SW480 (cell line): Measurements from ENCODE around the gene ZFYVE28.

Source experiments
- DNase-seq: peaks from one replicate; pipeline ENCODE4 v3.0.0-alpha.2; 2016; ENCODE audit warnings: low spot score

Gene ZFYVE28

DNA sequence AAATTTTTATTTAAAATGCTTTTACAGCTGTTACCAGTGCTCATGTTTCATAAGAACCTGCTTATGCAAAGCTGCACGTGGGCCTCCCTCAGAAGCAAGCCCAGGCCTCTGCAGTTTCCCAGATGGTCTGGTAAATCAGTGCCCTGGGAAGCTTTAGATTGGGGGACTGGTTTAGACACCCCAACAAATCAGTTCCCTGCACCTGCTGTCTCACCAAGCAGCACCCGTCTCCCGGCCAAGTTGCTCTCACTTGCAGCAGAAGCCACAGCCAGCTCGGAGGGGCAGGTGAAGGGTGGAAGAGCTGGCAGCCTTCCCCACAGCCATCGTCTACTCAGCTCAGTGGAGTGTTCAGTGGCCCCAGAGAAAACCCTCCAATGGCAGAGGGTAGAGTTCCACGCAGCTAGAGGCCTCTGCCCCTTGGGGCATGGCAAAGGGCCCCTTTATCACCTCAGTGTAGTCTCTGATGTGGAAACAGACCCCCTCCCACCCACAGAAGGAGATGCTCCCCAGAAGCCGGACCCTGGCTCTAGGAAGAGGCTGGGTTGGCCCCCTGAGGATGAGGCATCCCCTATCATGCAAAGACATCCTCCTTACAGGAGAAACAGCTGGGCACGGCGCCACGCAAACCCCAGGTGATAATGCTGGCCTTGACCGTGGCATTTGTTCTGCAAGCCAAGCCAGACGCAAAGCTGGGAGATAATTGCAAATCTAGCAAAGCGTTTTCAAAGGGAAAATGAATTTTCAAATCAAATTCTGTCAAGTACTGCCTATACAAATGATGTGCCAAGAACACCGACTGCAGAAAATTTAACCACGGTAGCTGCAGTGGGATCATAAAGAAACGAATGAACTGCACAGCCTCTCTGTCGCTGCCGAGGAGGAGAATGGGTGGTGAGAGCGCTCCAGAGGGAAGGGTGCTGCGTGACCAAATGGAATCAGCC lies 51.9 kb downstream of the ZFYVE28 start:
- no peak for DNase-seq

DNA sequence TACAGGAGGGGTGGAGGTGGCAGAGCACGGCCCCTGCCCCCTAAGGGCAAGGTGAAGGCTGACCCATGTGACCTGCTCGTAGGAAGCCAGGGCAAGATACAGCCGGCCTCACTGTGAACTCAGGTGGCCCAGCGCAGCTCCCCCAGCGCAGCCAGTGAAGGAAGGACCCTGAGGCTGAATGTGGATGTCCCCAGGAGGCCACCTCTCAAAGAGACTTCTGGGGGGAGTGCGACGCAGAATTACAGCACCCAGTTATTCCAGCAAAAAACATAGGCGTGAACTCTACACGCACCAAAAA lies 52.6 kb downstream of the ZFYVE28 start:
- DNase-seq, result no peak

DNA sequence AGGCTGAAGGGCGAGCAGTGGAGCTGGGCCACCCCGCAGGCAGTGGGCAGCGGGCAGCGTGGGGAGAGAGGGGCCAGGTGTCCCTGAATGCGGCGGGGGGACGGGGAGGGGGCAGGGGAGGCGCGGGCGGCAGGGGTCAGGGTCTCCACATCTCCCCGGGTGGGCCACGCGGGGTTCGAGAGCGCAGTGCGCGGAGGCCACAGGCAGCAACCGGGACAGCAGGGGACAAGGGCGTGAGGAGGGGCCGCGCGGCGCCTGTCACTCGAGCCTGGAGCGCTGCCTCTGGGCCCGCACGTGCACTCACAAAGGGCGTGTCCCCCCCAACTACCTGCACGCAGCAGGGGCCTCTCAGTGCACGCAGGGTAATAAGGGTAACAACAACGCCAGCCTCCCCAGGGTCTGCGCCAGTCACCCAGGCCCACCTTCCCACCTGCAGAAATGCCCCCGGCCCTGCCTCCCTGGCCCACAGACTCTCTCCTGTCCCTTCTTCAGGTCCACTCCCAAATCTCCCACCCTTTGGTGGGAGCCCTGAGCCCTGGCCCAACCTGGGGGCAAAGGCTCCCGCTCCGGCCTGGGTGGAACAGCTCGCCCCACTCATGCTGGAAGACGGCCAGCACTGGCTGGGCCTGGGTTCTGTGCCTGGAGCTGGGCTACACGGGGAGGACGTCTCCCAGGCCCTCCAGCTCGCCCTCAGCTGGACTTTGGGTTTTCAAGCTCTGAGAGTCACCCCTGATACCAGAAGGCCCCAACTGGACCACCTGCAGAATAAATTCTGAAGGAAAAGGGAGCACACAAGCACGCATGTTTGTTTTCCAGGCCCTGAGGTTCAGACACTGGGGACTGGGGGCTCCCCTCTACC lies 53.2 kb downstream of the ZFYVE28 start:
- no peak for DNase-seq

DNA sequence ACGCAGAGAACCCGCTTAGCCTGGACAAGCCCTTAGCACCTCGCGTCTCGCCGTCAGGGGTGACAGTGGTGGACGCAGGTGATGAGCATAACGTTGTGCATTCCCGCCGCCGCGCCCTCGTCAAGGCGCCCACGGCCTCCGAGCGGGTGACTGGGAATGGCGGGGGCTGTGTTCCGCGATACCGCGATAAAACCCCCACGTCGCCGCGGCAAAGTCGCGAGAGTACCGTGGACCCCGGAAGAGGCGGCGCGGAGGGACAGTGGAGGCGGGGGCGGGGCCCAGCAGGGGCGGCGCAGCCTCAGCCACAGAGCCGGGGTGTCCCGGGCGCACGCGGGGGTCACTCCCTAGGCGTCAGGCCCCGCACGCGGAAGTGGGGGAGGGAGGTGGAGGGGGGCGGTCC lies 53.8 kb downstream of the ZFYVE28 start:
- no peak for DNase-seq

DNA sequence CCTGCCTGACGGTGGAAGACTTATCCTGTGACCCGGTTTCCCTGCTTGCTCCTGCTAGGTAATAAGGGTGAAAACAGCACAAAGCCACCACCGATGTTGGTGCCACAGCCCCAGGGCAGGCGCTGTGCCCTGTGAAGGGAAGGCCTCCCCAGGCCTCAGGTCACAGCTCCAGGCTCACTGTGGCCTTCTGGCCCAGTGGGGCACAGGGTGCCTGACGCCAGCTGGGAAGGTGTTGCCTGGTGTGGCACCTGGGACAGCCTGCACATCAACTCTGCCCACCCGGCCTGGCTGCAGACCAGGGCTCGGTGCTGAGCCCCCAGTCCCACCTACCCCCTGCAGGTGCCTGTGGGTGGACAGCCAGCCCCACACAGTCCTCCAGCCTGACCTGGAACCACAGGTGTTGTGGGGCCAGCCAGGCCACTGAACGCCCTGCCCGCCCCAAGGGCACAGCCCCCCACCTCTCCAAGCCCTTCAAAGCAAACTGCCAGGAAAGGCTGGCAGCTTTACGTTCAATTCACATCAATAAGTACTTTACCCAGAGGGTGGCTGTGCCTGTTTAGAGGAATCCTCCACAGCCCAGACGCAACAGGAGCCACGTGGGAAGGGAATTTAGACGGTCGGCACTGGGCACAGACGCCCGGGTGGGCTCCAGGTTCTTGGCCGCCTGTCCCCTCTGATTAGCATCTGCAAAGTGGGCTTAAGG lies 54.3 kb downstream of the ZFYVE28 start:
- DNase-seq, result no peak

DNA sequence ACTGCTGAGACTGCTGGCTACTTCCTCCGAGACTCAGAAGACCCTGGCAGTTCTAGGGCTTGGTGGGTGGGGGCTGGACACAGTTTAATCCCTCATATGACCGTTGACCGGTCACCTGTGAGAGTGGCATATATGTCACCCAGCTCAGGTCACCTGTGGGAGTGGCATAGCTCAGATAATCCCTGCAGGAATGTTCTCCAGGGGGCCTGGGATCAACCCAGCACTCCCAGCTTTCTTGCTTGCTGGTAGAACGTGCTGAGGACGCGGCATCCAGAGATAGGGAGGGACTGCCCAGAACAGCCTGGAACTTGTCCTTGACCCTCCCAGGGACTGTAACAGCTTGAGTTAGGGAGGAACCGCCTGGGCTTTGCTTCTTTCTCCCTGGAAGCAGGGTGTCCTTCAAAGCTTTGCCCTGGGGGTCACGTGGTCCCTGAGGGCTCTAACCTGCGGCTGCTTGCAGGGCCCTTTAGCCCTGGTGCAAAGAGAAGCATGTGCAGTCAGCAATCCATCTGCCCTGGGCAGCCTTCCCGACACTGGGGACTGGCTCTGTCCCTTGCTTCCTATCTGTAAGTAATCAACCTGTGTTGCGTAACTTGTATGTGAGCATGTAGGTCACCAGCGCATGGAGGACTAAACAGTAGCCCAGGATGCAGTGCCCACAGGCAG lies 55.3 kb downstream of the ZFYVE28 start:
- DNase-seq, result no peak

DNA sequence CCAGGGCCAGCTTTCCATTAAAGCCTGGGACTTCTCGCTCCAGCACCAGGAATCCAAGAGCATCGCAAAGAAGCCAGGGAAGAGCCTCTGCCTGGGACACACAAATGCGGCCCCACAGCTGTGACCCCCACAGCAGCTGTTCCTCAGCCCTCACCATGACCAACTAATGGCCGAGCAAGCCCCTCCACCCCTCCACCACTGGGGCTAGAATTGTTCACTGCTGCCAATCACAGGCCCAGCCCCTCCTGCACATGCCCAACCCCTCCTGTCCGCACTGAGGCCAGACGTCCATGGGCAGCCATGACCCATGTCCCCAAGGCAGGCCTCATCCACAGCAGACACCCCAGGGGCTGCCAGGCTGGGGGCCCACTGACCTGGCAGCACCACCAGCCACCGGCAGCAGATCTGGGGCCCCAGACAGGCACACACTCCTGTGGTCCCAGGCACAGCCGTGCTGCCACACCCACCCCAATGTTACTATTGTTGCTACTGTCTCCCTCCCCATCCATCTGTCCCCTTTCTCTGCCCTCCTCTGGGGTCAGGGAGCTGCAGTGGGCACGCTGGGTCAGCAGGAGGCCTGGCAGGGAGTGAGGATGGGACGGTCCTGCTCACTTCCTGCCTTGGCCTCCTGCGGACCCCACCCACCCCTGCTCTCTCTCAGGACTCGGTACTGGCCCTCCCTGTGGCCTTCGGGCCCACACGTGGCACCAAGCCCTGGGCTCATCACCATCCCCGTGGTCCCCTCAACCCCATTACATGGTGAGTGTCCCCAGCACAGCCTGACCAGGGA lies 56.0 kb downstream of the ZFYVE28 start:
- no peak for DNase-seq

DNA sequence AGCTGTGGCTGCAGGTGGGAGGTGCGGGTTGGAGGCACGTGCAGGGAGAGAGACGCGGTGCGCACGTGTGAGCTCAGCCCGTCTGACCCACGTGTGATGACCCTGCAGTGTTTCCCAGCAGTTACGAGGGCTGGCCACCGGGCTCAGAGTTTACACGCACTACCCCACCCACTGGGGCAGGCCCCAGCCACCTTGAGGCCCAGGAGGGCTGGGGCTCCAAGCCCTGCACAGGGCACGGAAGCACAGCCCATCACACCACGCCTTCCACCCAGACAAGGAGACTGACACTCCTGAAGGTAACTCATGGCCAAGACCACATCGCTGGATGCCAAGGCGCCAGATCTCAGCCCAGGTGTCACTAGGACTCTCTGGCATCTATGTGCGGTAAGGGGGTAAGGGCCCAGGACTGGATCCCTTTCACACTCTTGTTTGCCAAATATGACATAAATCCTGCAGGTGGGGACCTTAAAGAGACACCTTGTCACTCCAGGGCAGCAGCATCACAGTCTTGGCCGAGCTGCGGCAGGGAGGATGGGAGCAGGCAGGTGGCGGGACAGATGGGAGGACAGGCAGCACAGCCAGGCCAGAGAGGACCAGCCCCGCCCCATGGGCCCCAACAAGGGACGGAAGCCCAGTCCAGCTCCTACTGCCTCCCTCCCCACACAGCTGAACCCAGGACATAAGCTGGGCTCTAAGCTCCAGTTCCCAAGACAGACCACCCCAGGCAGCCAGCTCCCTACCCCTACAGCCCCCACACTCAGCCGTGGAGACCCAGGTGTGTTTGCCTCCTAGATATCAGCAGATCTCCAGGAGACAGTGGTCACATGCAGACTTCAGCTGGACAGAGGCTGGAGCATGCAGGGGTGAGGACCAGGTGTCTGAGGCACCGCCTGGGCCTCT lies 56.8 kb downstream of the ZFYVE28 start:
- no peak for DNase-seq

DNA sequence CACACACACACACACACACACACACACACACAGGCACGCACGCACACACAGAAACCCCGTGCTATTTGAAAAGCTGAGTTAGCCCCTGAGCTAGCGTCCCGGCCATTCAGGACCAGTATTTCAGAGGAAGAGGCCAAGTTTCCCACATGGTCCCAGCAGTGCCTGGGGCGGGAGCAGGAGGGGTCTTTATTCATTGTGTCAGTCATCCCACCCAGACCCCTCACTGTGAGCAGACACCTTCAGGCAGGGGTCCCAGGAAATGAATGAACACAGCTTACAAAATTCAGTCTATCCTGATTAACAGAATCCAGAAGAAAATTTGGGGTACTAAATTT lies 58.1 kb downstream of the ZFYVE28 start:
- no peak for DNase-seq

DNA sequence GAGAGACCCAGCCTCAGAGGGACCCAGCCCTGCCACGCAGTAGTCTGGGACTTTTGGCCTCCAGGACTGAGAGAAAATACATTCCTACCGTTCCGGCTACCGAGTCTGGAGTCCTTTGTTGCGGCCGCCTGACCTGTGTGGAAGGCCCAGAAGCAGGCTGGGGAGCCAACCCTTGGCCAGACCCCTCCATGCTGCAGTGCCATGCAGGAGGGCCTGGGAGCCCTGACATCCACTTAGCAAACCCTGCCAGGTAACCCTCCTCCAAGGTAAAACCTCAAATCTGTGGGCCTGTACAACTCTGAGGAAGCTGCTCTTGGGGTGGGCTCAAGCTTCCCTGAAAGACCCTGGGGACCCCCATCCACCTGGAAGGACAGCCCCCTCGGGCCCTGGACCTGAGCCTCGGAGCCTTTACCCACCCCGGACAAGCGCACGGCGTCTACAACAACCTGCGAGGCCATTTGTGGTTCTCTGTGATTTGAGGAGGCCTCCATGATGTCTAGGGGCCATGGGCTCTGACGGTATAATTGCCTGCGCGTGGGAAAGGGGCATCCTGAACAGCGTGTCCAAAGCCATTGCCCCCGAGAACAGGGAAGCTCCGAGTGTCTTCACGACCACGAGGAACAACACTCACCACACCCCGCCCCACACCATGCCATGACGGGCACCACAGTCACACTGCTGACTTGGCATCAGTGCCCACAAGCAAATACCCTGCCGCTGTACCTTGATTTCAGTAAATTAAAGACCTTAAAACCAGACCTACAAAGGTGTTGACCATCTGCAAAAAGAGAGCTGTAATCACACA lies 58.7 kb downstream of the ZFYVE28 start:
- DNase-seq, result no peak

DNA sequence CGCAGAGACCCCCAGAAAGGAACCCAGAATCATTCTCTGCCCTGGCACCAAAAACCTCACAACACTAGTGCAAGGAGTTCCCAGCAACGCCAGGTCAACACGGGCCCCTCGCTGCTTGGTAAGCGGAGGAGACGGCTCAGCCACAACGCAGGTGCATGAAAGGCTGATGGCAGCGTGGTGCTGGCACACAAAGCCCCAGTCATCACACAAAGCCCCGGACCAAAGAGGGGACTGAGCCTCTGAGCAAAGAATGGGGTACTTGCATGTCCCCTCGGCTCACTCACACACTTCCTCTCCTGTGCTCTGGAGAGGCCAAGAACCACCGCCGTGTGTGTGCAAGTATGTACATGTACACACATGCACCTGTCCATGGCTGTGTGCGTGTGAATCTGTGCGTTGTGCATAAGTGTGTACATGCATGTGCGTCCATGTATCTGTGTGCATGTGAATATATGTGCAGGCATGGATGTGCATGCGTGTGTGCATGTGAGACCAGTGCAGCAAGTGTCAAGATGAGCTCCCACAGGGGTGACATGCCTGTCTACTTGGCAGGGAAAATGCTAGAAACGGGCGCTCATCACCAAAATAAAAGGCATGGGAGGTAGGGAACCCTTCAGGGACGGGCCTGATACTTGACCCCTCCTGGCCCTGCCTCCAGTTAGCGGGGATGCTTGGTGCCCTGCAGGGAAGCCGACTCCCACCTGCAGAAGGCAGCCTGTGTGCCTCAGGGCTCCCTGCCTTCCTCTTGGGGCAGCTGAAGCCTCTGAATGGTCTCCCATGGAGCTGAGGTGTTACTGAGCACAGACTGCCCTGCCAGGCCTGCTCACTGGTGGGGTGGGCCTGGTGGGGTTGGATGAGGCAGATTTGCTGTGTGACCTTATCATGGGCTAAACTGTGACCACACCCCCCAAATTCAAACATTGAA lies 60.4 kb downstream of the ZFYVE28 start:
- no peak for DNase-seq

DNA sequence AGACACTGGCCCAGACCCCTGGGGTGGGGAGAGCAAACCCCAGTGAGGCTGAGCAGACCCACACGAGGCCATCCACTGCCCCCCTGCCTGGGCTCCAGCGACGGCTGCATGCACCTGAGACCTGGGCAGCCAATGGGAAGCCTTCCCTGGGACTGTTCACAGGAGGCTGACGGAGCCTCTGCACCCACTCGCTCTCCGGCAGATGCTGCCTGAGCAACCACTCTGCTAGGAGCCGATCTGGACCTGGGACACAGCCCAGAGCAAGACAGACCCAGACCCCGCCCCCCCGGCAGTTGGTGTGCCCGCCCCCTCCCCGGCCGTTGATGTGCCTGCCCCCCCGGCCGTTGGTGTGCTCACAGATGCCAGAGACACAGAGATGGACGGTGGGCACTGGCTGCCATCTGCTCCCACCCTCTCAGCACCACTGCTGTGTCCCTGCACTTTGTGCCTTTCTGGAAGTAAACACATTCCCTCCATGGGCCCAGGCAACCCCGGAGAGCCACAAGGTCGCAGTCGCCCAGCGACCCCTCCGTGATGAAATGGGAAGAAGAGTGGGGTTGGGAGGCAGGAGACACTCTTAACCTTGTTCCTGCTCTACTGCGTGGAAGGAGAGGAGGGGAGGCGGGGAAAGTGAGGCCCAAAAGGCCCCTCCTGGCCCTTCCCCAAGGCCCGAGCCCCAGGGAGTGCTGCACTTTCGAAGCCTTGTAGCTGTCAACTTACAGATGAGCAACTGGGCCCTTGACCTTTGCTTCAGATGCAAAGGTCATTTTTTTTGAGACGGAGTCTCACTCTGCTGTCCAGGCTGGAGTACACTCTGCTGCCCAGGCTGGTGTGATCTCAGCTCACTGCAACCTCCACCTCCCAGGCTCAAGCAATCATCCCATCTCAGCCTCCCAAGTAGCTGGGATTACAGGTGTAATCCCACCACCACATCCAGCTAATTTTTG lies 62.0 kb downstream of the ZFYVE28 start:
- DNase-seq, result no peak

DNA sequence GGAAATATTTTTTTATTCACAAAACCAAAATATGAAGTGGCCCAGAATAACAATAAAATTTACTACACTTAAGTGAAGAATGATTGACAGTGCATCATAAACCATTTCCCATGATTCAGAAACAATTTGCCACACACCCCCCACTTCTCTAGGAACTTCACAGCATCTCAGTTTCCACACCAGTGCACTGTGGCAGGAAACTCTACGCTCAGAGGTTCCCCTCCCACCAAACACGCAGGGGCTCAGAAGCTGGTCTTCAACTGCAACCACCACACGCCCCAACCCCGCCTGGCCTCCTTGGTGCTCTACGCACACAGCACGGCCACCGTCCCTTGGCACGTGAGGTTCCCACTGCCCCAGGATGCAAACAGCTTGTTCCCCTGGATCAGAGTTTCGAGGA lies 63.7 kb downstream of the ZFYVE28 start:
- no peak for DNase-seq

DNA sequence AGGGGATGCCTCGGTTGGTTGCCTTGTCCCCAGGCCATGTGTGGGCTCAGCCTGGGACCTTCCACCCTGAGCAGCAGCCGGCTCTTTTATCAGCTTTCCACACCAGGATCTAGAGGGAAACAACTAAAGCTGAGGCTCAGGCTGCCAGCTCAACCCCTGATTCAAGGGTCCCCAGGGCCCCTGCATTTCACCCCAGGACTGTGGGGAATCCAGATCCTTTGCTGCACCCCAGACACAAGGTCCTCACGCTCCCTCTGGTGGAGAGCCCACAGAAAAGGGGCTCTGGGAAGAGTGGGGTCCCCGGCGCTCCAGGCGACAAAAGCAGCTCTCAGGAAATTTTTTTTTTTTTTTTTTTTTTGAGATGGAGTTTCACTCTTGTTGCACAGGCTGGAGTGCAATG lies 64.3 kb downstream of the ZFYVE28 start:
- no peak for DNase-seq

DNA sequence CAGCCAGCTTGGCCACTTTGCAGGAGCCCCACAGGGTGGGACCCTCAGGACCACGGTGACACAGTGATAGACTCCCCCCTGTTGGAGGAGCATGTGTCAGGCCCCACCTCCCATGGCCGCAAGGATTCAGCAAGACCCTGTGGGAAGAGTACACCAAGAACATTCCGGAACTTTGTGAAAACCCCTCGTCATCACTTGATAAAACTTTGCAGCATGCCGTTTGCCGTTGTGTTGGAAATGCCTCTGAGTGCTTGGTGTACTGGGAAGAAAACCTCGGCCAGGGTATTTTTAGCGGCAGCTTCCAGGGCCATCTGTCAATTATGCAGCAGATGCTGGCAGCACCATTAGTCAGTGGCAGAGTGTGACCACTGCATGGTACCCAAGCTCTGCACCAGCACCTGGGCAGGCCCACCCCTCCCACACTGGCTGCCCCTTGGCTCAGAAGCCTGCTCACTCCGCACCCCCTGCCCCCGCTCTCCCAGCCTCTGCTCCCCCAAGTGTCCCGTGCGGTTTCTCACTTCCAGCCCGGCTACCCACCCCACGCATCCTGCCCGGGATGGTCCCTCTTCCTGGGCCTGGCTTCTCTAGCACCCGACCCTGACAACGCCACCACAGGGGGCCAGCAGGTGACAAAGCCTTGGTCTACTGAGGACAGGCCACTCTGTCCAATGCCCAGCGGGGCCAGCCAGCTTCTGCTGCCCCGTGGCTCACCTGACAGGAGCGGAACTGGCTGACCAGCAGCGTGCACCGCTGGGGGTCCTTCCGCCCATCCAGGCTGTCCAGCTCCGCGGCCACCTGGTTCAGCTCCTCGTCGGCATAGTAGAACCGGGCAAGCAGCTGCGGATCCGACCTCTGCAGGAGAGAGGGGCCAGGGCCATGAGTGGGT lies 65.0 kb downstream of the ZFYVE28 start:
- DNase-seq, result no peak

DNA sequence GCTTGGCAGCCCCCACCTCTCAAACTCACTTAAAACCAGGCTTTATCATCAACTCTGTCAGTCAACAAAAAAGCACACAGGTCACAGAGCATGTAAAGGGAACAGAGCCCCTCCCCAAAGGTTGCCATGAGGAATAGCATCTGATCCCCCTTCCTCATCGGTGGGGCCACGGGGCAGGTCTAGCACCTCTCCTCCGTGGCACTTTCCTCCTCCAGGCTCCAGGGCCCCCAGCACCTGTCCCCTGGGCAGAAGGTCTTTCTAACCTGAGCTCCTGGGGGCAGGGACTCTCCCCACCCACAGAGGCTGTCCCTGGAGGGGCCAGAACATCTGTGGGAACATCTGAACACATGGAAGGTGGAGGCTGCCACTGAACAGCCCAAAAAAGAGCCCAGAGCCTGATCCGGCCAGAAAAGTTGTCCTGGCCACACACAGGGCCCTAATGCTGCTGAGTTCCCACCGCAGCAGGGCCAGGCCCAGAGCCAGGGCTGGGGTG lies 65.7 kb downstream of the ZFYVE28 start:
- no peak for DNase-seq
